T-helper 2 cell (primary cell): ENCODE measurements around the gene KRTAP10-3.

Experiments
- DNase-seq, 5 experiments: peaks; one replicate each; pipeline versions ENCODE4 v3.0.0 to v3.0.0-alpha.2; 2012 to 2022

KRTAP10-3 gene

GRCh38 chr21:44527156-44527982 lies 31.2 kb downstream of the KRTAP10-3 start:
- peak in 1 of 5 experiments; percentile 7 for DNase-seq

GRCh38 chr21:44526096-44526997 lies 32.2 kb downstream of the KRTAP10-3 start:
- DNase-seq, result peak in 1 of 5 experiments; percentile 2

GRCh38 chr21:44525391-44526095 lies 33.1 kb downstream of the KRTAP10-3 start:
- DNase-seq, result no peak

- no peak for DNase-seq
Observed at GRCh38 chr21:44524414-44525371, 33.9 kb downstream of the KRTAP10-3 start.

- DNase-seq, result no peak
Observed at GRCh38 chr21:44523567-44524413, 34.8 kb downstream of the KRTAP10-3 start.

GRCh38 chr21:44522753-44523204 lies 35.8 kb downstream of the KRTAP10-3 start:
- no peak for DNase-seq

GRCh38 chr21:44521928-44522752 lies 36.5 kb downstream of the KRTAP10-3 start:
- DNase-seq, result no peak

- DNase-seq, result no peak
Observed at GRCh38 chr21:44521301-44521927, 37.2 kb downstream of the KRTAP10-3 start.

GRCh38 chr21:44520326-44521300 lies 38.0 kb downstream of the KRTAP10-3 start:
- peak in 1 of 5 experiments; percentile 7 for DNase-seq

- DNase-seq, result peak in 1 of 5 experiments; percentile 4
Observed at GRCh38 chr21:44519346-44520325, 39.0 kb downstream of the KRTAP10-3 start.

- DNase-seq, result no peak
Observed at GRCh38 chr21:44518686-44519085, 39.9 kb downstream of the KRTAP10-3 start.

- peak in 1 of 5 experiments; percentile 18 for DNase-seq
Observed at GRCh38 chr21:44517175-44517899, 41.3 kb downstream of the KRTAP10-3 start.

- DNase-seq, result no peak
Observed at GRCh38 chr21:44516828-44517174, 41.8 kb downstream of the KRTAP10-3 start.

- DNase-seq, result no peak
Observed at GRCh38 chr21:44516342-44516741, 42.3 kb downstream of the KRTAP10-3 start.

- no peak for DNase-seq
Observed at GRCh38 chr21:44515359-44516165, 43.0 kb downstream of the KRTAP10-3 start.
